Keratinocyte (primary cell): ENCODE data around the gene GRIA4. TPM values are rescaled to one million over a fixed set of nuclear protein-coding genes. Genes with fewer than 3 reads are reported as not detected.

Source experiments
- DNase-seq: peaks from one replicate; pipeline ENCODE4 v3.0.0-alpha.2; 2011; ENCODE audit warnings: low read depth, missing footprints, low spot score
- FAIRE-seq: peaks from 2 replicates; lab custom pipeline; 2011; peaks lifted over from hg19 to GRCh38; lab: Jason Lieb, UNC
- H2AFZ ChIP-seq: 2 replicates; pipeline ENCODE4 v1.6.0; 2012; ENCODE audit warnings: low read length, control low read depth, inconsistent platforms; ENCODE audit not compliant: control insufficient read depth
- H3K27ac ChIP-seq: 2 replicates; pipeline ENCODE4 v1.5.1; 2011; ENCODE audit warnings: low read length; ENCODE audit not compliant: control insufficient read depth, insufficient read depth
- H3K27me3 ChIP-seq: 3 replicates; pipeline ENCODE4 v1.6.0; 2011; ENCODE audit warnings: low read length; ENCODE audit not compliant: control insufficient read depth, insufficient read depth; ENCODE audit errors: extremely low read depth
- H3K36me3 ChIP-seq, 2 experiments: 2 replicates in 1 of 2; 3 replicates in 1 of 2; pipeline ENCODE4 v1.5.1; 2011; ENCODE audit warnings: low read length in 2 of 2, mild to moderate bottlenecking in 1 of 2; ENCODE audit not compliant: control insufficient read depth in 2 of 2, insufficient read depth in 2 of 2; ENCODE audit errors: extremely low read depth in 1 of 2
- H3K4me1 ChIP-seq: 3 replicates; pipeline ENCODE4 v1.5.1; 2011; ENCODE audit warnings: low read length; ENCODE audit not compliant: control insufficient read depth, insufficient read depth; ENCODE audit errors: extremely low read depth
- H3K4me2 ChIP-seq: 3 replicates; pipeline ENCODE4 v1.6.0; 2011; ENCODE audit warnings: low read depth, low read length; ENCODE audit not compliant: control insufficient read depth, insufficient read depth; ENCODE audit errors: extremely low read depth
- H3K4me3 ChIP-seq, 3 experiments: fragments of 200-600 bp in 1 of 3; sonication (generic) in 1 of 3; 2 replicates in 2 of 3; 3 replicates in 1 of 3; pipeline ENCODE4 v1.5.1; 2011 to 2016; ENCODE audit warnings: low read length in 3 of 3, mild to moderate bottlenecking in 3 of 3, control low read depth in 2 of 3, inconsistent platforms in 1 of 3, low read depth in 1 of 3, mixed read lengths in 1 of 3, mixed run types in 1 of 3, moderate library complexity in 1 of 3; ENCODE audit not compliant: control insufficient read depth in 2 of 3, insufficient read depth in 2 of 3; ENCODE audit errors: extremely low read depth in 1 of 3
- H3K79me2 ChIP-seq: 2 replicates; pipeline ENCODE4 v1.6.0; 2012; ENCODE audit warnings: low read length; ENCODE audit not compliant: control insufficient read depth, insufficient read depth
- H3K9ac ChIP-seq: 3 replicates; pipeline ENCODE4 v1.6.0; 2011; ENCODE audit warnings: low read length; ENCODE audit not compliant: control insufficient read depth, insufficient read depth; ENCODE audit errors: extremely low read depth
- H3K9me1 ChIP-seq: 3 replicates; pipeline ENCODE4 v1.6.0; 2011; ENCODE audit warnings: low read length; ENCODE audit not compliant: control insufficient read depth, insufficient read depth; ENCODE audit errors: extremely low read depth
- H3K9me3 ChIP-seq: 2 replicates; pipeline ENCODE4 v1.5.1; 2012; ENCODE audit warnings: low read depth, low read length; ENCODE audit not compliant: control insufficient read depth
- H4K20me1 ChIP-seq: 3 replicates; pipeline ENCODE4 v1.6.0; 2011; ENCODE audit warnings: low read length; ENCODE audit not compliant: control insufficient read depth, insufficient read depth; ENCODE audit errors: extremely low read depth
- EZH2 ChIP-seq: IDR thresholded peaks from one replicate; pipeline ENCODE4 v1.6.1; 2012; ENCODE audit warnings: inconsistent platforms, mild to moderate bottlenecking, low read length, moderate library complexity
- dilution Hi-C: fragments of 300-500 bp; cut with MboI; formaldehyde crosslinking; loops from one replicate; pipeline ENCODE4 v1.7.0; 2020; ENCODE audit warnings: low sequenced_read_pairs; ENCODE audit not compliant: extremely low pct_ligation_motif_present
- polyA plus RNA-seq, 5 experiments: library from polyadenylated mRNA; depleted of rRNA in 3 of 5; stranded (reverse) in 3 of 5; stranded (forward) in 1 of 5; unstranded in 1 of 5; fragments of >200 nt; gene quantifications; 1 replicate in 1 of 5; 2 replicates in 3 of 5; 3 replicates in 1 of 5; pipeline versions ENCODE4 v1.2.1 to v1.2.3, GENCODE V29; 2011 to 2012; ENCODE audit warnings: missing spikeins in 2 of 5, low read depth in 1 of 5, low replicate concordance in 1 of 5
- TF ChIP-seq, protein P1 (sequence below), 3 experiments: IDR thresholded peaks in 1 of 3; conservative IDR thresholded peaks in 1 of 3; optimal IDR thresholded peaks in 1 of 3; 2 replicates in 2 of 3; 3 replicates in 1 of 3; pipeline versions ENCODE3 to v1.5.1; 2011; ENCODE audit warnings: low read length in 3 of 3, mild to moderate bottlenecking in 3 of 3, moderate library complexity in 2 of 3, control low read depth in 1 of 3, inconsistent platforms in 1 of 3; ENCODE audit not compliant: insufficient read depth in 2 of 3; ENCODE audit errors: extremely low read depth in 1 of 3

GRIA4 gene
- polyA plus RNA-seq, 1 donor (not counting 4 experiments of a cell fraction or from before 2014, with no cell fraction given): not detected

DNA sequence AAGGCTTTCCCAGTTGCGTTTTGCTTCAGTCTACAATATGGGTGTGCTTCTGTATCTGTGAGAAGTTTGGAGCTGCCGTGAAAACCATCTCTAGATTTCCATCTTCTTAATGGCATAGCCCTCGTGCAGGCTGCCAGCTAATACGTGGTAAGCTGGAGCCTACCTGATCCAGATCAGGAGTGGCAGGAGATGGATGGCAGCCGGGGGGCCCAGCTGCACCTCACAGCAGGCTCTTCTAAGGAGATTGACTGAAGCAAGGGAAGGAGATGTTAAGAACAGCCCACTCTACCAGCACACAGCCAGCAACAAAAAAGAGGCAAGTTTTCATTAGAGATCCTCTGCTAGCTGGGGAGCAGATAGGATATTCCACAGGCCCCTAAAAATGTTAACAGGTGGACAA, 296.6 kb downstream of the GRIA4 start:
- no peaks in the 10 kb centered on the region for H3K79me2 ChIP-seq
- no peak for DNase-seq
- no peaks in the 10 kb centered on the region for H3K27me3 ChIP-seq
- no peak overlapping the region for H2AFZ ChIP-seq
- no peak overlapping the region for H3K4me2 ChIP-seq
- no peak overlapping the region for H3K4me3 ChIP-seq
- H3K9me1 ChIP-seq: no peaks in the 10 kb centered on the region
- FAIRE-seq: no peak
- no peaks in the 10 kb centered on the region for H3K4me1 ChIP-seq
- dilution Hi-C loops: no loop called here
- H4K20me1 ChIP-seq: no peaks in the 10 kb centered on the region
- H3K9me3 ChIP-seq: no peaks in the 10 kb centered on the region
- TF ChIP-seq, protein P1, sequence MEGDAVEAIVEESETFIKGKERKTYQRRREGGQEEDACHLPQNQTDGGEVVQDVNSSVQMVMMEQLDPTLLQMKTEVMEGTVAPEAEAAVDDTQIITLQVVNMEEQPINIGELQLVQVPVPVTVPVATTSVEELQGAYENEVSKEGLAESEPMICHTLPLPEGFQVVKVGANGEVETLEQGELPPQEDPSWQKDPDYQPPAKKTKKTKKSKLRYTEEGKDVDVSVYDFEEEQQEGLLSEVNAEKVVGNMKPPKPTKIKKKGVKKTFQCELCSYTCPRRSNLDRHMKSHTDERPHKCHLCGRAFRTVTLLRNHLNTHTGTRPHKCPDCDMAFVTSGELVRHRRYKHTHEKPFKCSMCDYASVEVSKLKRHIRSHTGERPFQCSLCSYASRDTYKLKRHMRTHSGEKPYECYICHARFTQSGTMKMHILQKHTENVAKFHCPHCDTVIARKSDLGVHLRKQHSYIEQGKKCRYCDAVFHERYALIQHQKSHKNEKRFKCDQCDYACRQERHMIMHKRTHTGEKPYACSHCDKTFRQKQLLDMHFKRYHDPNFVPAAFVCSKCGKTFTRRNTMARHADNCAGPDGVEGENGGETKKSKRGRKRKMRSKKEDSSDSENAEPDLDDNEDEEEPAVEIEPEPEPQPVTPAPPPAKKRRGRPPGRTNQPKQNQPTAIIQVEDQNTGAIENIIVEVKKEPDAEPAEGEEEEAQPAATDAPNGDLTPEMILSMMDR (optimal IDR thresholded peaks at IDR 0.05 in 1 of 3, IDR thresholded peaks at IDR 0.05 in 1 of 3, conservative IDR thresholded peaks at IDR 0.05 in 1 of 3; ENCODE audit: extremely low read depth in 1 of 3, insufficient read depth in 2 of 3, low read length in 3 of 3): no peak
- TF ChIP-seq EZH2: no peak
- no peak overlapping the region for H3K27ac ChIP-seq
- no peak overlapping the region for H3K9ac ChIP-seq
- no peaks in the 10 kb centered on the region for H3K36me3 ChIP-seq

DNA sequence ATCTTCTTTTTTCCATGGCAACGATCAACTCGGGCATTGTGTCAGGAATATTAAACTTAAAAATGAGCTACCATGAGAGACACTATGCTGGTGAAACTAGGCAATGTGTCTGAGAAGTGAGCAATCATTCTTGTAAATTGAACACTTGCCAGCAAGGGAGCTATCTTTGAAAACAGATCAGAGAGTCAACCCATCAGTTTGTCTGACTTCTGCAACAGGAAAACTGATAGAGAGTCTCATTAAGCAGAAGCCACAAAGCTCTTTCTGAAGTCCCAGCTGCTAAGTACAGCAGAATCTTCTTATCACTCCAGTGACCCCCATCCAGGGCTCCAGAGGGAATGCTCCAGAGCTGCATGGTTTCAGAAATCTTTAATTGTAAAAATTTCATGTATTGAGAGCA, 297.4 kb downstream of the GRIA4 start:
- H3K4me2 ChIP-seq: no peak overlapping the region
- H3K79me2 ChIP-seq: no peaks in the 10 kb centered on the region
- FAIRE-seq (no peak), DNase-seq (no peak)
- no peak overlapping the region for H3K9ac ChIP-seq
- H3K9me3 ChIP-seq: no peaks in the 10 kb centered on the region
- no peaks in the 10 kb centered on the region for H3K27me3 ChIP-seq
- no peak overlapping the region for H2AFZ ChIP-seq
- H3K4me1 ChIP-seq: no peaks in the 10 kb centered on the region
- H3K9me1 ChIP-seq: no peaks in the 10 kb centered on the region
- H3K27ac ChIP-seq: no peak overlapping the region
- no peaks in the 10 kb centered on the region for H4K20me1 ChIP-seq
- no peak for TF ChIP-seq EZH2
- TF ChIP-seq, protein P1 (optimal IDR thresholded peaks at IDR 0.05 in 1 of 3, IDR thresholded peaks at IDR 0.05 in 1 of 3, conservative IDR thresholded peaks at IDR 0.05 in 1 of 3; ENCODE audit: extremely low read depth in 1 of 3, insufficient read depth in 2 of 3, low read length in 3 of 3): no peak
- H3K36me3 ChIP-seq: no peaks in the 10 kb centered on the region
- no peak overlapping the region for H3K4me3 ChIP-seq
- dilution Hi-C loops: no loop called here
